ENCODE results near the gene PPP2R2C. TPM values are rescaled to one million over a fixed set of nuclear protein-coding genes. Genes with fewer than 3 reads are reported as not detected.

Gene PPP2R2C
- total RNA-seq, 1 experiment from 2014 or later: 26.7 TPM

GRCh38 chr4:6335040-6335590 lies 137.3 kb downstream of the PPP2R2C start:
- Histone ChIP-seq H3K27ac (ENCODE audit: low read length) (no peak overlapping the region), H3K27me3 (ENCODE audit: control insufficient read depth, insufficient read depth, low read length) (no peaks in the 10 kb centered on the region), H3K4me1 (ENCODE audit: control insufficient read depth, insufficient read depth, low read length) (peaks cover 5% of the 10 kb centered on the region), H3K36me3 (ENCODE audit: control insufficient read depth, insufficient read depth, low read length) (no peaks in the 10 kb centered on the region), H3K4me3 (ENCODE audit: low read depth in 2 of 2, low read length in 2 of 2) (no peak overlapping the region), H3K9me3 (ENCODE audit: control insufficient read depth, insufficient read depth, low read depth, low read length) (no peaks in the 10 kb centered on the region)
- intact Hi-C loops (cut with micrococcal nuclease; ENCODE audit: unreplicated experiment): no loop called here
- no TSS peak for BruUV-seq (replicated peaks)
- TF ChIP-seq CTCF (IDR thresholded peaks at IDR 0.05): no peak
- no peak for TF ChIP-seq POLR2AphosphoS5 (IDR thresholded peaks at IDR 0.05; ENCODE audit: low read depth, low read length)
- TF ChIP-seq TCF7L2 (IDR thresholded peaks at IDR 0.05; ENCODE audit: low read depth, low read length): no peak
- no peak for TF ChIP-seq REST (IDR thresholded peaks at IDR 0.05; ENCODE audit: insufficient read depth in 1 of 2, low read depth in 2 of 2, low read length in 1 of 2)
- no peak for TF ChIP-seq SIN3A (IDR thresholded peaks at IDR 0.05; ENCODE audit: borderline replicate concordance, insufficient read depth, low read depth, low read length)
- ATAC-seq (no peak), DNase-seq (ENCODE audit: low read depth, low spot score) (no peak)
- POLR2A ChIA-PET: no interaction called here
- in situ Hi-C loops (cut with HindIII; ENCODE audit: low pct_unique_long_range_greater_than_20kb, low sequenced_read_pairs): no loop called here
- CTCF ChIA-PET: interaction anchor here (0.7 kb wide), 1 partner anchor 27 kb away, joined by 3 read pairs; no protein-coding TSS in a partner anchor

- no peak for ATAC-seq
- Histone ChIP-seq H3K4me1 (ENCODE audit: control insufficient read depth, insufficient read depth, low read length) (peaks cover 5% of the 10 kb centered on the region), H3K27me3 (ENCODE audit: control insufficient read depth, insufficient read depth, low read length) (no peaks in the 10 kb centered on the region), H3K4me3 (ENCODE audit: low read depth in 2 of 2, low read length in 2 of 2) (no peak overlapping the region), H3K27ac (ENCODE audit: low read length) (no peak overlapping the region), H3K36me3 (ENCODE audit: control insufficient read depth, insufficient read depth, low read length) (no peaks in the 10 kb centered on the region), H3K9me3 (ENCODE audit: control insufficient read depth, insufficient read depth, low read depth, low read length) (no peaks in the 10 kb centered on the region)
- no peak for DNase-seq (ENCODE audit: low read depth, low spot score)
- in situ Hi-C loops (cut with HindIII; ENCODE audit: low pct_unique_long_range_greater_than_20kb, low sequenced_read_pairs) (no loop called here), intact Hi-C loops (cut with micrococcal nuclease; ENCODE audit: unreplicated experiment) (no loop called here)
- ChIA-PET POLR2A (no interaction called here), CTCF (interaction anchor here (0.7 kb wide), 1 partner anchor 26 kb away, joined by 3 read pairs; no protein-coding TSS in a partner anchor)
- no TSS peak for BruUV-seq (replicated peaks)
- TF ChIP-seq CTCF (IDR thresholded peaks at IDR 0.05): no peak
- no peak for TF ChIP-seq REST (IDR thresholded peaks at IDR 0.05; ENCODE audit: insufficient read depth in 1 of 2, low read depth in 2 of 2, low read length in 1 of 2)
- TF ChIP-seq TCF7L2 (IDR thresholded peaks at IDR 0.05; ENCODE audit: low read depth, low read length): no peak
Observed at GRCh38 chr4:6334203-6334887, 138.1 kb downstream of the PPP2R2C start.
